GM19193 (cell line): Measurements from ENCODE around the gene ZFYVE19.

Source experiments
- POLR2A ChIP-seq: IDR thresholded peaks from 4 replicates; pipeline ENCODE4 v1.6.1; 2011; ENCODE audit not compliant: insufficient read depth, insufficient read length; ENCODE audit errors: extremely low read depth

Gene ZFYVE19

DNA sequence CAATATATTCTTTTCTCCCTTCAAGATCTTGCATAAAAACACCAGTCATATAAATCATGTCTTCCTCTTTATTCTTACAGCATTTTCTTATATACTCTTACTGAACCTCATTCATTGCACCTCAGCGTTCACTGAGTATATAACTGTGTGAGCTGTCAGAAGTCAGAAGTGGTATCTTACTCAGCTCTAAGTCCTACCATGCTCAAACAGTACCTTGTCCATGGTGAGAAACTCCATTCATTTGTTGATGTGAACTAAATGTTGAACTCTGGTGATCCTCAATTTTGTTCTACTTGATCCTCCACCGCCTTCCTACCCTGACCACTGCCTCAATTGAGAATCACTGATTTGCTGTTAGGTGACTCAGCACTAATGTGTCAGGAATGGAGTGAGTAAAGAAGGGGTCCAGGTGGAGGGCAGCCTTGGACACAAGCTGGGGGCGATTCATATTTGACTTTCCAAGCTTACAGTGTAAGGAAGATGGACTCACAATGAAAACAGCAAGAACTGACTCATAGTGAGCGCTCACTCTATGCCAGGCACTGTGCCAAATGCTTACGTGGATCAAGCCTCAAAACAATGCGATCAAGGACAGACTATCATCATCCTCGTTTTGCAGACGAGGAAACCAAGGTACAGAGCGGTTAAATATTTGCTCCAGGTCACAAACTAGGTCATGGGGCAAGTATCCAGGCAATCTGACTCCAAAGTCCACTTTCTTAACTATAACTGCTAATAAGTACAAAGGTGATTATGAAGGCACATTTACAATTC is 13.5 kb upstream of the ZFYVE19 start:
- TF ChIP-seq POLR2A, result no peak

DNA sequence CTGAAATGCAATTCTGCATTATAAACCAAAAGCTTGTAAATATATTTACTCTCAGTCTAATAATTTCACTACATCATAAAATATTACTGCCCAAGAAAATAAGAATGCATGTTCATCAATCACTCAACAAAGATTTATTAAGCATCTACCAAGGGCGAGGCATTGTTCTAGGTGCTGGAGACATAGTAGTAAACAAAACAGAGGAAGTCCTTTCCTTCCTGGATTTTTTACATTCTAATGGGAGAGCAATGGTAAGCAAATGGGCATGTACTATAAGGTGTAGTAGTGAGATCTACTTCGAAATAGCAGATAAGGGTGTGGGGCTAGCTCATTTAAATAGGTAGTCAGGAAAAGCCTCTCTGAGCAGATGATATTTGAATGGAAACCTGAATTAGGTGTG is 10.8 kb upstream of the ZFYVE19 start:
- TF ChIP-seq POLR2A, result no peak

- no peak for TF ChIP-seq POLR2A
Measured at GRCh38 chr15:40796512-40796911, 10.4 kb upstream of the ZFYVE19 start.

DNA sequence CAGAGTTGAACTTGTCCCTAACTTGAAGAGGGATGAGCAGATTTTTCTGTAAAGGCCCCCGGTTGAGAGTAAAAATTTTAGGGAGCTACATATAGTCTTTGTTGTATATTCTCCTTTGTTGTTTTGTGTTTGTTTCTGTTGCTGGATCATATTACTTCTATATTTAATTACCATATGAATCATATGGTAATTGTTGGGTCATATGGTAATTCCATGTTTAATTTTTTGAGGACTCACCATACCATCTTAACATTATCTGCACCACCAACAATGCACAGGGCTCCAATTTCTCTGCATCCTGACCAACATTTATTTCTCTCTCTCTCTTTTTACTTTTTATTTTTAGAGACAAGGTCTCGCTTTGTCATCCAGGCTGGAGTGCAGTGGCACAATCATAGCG is 7.4 kb upstream of the ZFYVE19 start:
- TF ChIP-seq POLR2A, result no peak

DNA sequence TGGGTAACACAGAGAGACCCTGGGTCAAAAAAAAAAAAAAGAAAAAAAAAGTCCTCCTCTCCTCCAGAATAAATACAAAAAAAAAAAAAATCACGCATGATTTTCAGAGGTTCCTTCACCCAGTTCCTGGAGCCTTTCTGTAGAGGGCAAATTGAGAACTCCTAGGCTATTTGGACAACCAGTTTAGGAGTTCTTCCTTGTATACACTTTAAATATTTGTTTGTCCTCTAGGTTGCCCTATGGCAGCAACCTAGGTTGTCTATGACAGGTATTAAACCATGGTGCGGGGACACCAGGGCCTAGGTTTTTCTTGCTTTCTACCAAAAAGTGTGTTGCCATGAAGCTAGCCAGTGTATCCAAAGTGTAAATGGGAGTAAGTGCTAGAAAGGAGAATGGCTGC is 3.8 kb upstream of the ZFYVE19 start:
- TF ChIP-seq POLR2A, result no peak

DNA sequence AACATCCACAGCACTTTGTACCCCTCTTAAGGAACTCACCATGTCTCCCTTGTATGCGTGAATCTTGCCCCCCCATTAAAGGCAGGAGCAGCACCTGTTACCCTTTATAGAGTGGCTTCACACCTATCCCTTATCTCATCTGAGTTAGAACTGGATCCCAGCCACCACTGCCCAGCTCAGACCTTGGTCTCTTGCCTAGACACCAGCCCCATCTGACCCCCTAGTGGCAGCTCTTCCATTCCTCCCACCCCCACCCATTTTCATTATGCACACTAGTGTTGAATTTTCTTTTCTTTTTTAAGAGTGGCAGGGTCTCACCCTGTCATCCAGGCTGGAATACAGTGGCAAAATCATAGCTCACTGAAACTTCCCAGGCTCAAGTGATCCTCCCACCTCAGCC is 3.2 kb upstream of the ZFYVE19 start:
- TF ChIP-seq POLR2A, result no peak

DNA sequence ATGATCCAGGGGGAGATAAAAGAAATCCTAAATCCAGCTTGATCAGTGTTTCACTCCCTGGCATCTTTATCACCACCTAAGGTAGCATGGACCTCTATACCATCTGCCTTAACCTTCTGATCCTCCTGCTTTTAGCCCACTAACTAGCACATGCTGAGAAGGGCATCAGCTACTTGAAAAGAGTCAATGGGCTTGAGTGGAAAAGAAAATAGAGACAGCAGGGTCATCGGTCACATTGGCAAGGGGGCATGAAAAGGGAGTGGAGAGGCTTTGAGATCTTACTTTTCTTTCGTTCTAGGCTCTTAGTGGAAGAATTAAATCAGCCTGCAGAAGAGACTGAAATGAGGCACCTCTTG is 239 bp upstream of the ZFYVE19 start:
- no peak for TF ChIP-seq POLR2A

DNA sequence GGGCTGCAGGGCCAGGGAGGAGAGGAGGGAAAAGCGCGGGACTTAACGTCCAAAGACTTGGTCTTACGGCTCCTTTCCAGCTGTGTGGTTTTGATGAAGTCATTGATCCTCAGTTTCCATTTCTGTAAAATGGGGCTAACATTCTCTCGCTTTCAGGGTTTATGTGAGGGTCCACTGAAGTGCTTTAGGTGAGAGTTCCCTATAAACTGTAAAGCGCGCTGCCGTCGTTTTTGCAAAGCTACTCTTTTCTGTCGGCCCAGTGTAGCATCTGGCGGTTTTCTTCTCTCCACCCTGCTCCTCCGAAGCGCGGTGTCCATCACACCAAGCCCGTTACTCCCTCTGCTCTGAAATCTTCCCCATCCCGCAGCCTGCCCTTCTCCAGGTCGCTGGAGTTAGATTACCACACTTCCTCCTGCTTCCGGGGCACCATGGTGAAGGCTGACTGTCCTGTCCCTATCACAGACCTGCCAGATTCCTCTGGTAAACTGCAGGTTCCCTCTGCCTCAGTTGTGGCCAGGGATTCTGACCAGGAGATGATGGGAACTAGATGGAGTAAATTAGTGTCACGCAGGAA is 1.1 kb downstream of the ZFYVE19 start:
- no peak for TF ChIP-seq POLR2A

GRCh38 chr15:40808861-40809450 is 2.1 kb downstream of the ZFYVE19 start:
- TF ChIP-seq POLR2A, result no peak

- no peak for TF ChIP-seq POLR2A
Measured at GRCh38 chr15:40812721-40813425, 6.0 kb downstream of the ZFYVE19 start.

GRCh38 chr15:40815042-40815698 is 8.3 kb downstream of the ZFYVE19 start:
- TF ChIP-seq POLR2A, result no peak

DNA sequence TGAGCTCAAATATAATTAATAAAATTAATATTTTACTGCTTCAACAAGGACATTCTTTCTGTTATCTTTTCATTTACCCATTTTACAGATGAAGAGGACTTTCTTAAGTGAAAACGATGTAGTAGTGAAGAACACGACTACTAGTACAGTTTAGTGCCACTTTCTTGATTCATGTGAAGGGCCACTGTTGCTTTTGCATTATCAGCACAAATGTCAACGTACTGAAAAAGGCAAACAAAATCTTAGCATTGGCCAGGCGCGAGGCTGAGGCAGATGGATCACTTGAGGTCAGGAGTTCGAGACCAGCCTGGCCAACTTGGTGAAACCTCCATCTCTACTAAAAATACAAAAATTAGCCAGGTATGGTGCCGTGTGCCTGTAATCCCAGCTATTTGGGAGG is 12.2 kb downstream of the ZFYVE19 start:
- no peak for TF ChIP-seq POLR2A

GRCh38 chr15:40821195-40821594 is 14.3 kb downstream of the ZFYVE19 start:
- no peak for TF ChIP-seq POLR2A

- TF ChIP-seq POLR2A, result no peak
Measured at GRCh38 chr15:40823572-40824343, 16.9 kb downstream of the ZFYVE19 start.
